LNCAP (cell line): ENCODE data around the gene DNAAF3.

Source experiments
- TF ChIP-seq, protein P1 (sequence below): fragments of 450-650 bp; IDR thresholded peaks from 2 replicates; pipeline ENCODE4 v1.5.1; 2017; ENCODE audit warnings: mild to moderate bottlenecking

Gene DNAAF3

DNA sequence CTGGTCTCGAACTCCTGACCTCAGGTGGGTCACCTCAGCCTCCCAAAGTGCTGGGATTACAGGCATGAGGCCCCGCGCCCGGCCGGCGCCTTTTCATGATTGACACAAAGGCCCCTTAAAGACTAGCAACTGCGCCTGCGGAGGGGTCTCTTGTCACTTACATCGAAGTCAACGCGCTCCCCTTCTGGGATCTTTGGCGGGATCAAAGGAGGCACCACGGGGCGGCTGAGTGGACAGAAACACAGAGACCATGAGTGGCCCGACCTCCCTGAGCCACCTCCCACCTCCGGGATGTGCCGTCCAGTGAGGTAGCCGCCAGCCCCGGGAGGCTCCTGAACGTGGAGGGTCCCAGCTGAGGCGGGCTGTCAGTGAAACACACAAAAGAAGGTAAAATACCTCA lies 24.7 kb downstream of the DNAAF3 start:
- TF ChIP-seq, protein P1, sequence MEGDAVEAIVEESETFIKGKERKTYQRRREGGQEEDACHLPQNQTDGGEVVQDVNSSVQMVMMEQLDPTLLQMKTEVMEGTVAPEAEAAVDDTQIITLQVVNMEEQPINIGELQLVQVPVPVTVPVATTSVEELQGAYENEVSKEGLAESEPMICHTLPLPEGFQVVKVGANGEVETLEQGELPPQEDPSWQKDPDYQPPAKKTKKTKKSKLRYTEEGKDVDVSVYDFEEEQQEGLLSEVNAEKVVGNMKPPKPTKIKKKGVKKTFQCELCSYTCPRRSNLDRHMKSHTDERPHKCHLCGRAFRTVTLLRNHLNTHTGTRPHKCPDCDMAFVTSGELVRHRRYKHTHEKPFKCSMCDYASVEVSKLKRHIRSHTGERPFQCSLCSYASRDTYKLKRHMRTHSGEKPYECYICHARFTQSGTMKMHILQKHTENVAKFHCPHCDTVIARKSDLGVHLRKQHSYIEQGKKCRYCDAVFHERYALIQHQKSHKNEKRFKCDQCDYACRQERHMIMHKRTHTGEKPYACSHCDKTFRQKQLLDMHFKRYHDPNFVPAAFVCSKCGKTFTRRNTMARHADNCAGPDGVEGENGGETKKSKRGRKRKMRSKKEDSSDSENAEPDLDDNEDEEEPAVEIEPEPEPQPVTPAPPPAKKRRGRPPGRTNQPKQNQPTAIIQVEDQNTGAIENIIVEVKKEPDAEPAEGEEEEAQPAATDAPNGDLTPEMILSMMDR = no peak

DNA sequence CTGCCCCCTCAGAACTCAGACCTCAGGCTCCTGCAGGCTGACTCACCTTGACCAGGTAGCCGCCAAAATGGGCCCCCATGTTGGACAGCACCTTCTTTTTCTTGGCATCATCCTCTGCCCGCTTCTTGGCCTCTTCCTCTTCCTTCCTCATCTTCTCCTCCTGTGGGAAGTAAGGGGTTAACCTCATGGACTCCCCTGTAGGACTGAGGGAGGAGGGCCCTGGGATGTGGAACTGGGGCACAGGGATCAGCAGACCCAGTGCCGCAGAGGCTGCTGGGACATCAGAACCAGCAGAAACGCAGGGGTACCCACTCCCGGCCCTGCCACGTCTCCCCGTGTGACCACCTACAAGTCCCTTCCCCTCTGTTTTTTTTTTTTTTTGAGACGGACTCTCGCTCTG lies 28.5 kb downstream of the DNAAF3 start:
- TF ChIP-seq, protein P1 = no peak

DNA sequence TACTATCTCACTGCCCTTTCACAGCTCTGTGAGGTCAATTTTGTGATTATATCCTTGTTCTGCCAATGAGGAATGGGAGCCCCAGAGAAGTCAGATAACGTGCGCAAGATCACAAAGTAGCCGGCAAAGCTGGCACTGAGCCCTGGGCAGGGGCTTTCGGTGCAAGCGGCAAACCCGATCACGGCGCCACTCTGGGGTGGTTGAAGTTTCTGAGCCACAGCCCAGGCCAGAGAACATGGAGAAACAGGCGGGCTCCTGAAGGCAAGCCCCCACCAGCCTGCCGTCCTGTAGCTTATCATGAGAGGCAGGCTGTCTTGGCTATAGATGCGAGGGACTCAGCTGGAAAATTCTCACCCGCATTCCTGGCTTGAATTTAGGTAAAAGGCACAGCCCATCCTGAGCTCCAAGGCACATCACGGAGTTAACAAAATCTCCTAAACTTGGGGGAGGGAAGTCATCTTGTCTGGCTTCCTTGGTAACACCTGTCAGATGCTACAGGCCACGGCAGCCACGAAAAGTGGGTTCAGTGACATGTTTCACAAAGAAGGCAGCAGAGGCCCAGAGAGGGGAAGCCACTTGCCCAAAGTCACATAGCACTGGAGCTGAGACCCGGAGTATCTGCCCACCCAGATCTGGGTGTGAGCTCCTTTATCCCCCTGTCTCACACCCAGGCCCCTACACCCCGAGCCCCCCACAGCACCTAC lies 29.9 kb downstream of the DNAAF3 start:
- TF ChIP-seq, protein P1 = no peak

DNA sequence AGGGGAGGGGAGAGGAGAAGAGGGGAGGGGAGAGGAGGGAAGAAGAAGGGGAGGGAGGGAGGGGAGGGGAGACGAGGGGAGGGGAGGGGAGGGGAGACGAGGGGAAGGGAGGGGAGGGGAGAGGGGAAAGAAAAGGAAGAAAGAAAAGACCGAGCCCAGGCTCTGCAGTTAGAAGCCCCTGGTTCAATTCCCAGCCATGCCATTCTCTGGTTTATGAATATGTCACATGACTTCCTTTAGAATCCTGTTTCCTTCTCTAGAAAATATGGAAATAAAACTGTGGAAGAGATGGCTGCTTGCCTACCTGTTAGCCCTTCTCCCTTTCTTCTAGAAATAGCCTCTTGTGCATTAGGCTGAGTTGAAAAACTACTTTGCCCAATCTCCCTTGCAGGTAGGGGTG lies 31.7 kb downstream of the DNAAF3 start:
- TF ChIP-seq, protein P1 = no peak

DNA sequence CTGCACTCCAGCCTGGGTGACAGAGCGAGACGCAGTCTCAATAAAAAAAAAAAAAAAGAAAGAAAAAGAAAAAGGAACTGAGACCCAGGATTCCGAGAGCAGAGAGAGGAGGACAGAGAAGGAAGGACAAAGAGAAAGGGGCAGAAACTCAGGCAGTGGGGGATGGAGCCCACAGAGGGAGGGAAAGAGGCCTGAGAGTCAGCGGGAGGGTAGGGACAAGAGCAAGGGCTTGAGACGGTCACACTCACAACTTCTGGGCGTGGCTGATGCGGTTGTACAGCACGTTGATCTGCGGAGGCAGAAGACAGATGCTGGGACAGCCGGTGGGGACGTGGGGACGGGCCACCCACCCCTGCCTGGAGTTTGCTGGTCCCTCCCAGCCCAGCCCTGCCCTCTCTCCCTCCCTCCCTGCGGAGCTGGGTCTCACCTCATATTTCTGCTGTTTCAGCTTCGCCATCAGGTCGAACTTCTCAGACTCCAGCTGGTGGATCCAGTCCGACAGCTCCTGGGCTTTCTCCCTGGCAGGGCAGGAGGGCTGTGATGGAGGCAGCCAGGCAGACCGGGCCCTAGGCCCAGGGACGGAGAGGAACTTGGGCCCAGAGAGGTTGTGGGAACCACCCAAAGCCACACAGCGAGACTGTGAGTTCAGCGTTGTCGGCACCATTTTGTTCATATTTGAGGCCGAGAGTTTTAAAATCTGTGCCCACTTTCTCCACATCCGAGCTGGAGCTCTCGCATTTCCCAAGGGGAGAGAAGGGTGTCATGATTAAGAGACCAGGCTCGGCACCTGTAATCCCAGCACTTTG lies 32.6 kb downstream of the DNAAF3 start:
- TF ChIP-seq, protein P1 = no peak

DNA sequence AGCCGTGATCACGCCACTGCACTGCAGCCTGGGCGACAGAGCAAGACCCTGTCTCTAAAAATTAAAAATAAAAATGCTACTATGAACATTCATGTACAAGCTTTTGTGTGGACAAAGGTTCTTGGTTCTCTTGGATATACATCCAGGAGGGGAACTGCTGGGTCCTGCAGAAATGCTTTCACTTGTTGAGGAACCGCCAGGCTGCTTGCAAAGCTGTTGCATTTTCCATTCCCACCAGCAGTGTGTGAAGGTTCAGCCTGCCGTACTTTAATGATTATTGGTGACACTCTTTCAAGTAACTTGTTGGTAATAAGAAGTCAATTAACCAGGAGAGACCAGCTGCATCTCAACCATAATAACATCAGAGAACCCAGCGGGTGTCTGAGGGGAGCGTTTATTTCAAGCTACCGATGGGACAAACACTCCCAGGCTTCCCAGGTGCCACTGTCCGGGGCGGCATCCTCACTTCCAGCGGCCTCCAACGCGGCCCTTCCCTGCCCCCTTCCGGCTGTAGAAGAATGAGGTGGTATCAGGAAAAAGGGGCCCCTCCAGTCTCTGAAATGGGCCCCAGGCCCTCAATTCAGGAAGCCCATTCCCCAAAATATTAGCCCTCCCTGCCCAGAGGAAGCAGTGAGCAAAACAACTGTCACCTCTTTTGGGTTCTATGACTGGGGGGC lies 33.8 kb downstream of the DNAAF3 start:
- TF ChIP-seq, protein P1 = no peak

DNA sequence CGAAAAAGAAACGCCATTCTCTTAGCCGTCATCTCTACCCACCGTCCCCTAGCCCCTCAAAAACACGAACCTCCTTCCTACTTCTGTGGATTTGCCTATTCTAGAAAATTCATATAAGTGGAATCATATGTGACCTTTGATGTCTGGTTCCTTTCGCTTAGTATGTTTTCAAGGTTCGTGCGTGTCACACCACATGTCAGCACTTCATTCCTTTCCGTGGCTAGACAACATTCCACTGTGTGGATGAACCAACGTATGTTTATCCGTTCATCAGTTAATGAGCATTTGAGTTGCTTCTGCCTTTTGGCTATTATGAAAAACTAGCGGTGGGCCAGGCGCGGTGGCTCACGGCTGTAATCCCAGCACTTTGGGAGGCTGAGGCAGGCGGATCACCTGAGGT lies 35.0 kb downstream of the DNAAF3 start:
- TF ChIP-seq, protein P1 = no peak
